ENCODE results near the gene SLC24A4. TPM values are rescaled to one million over a fixed set of nuclear protein-coding genes. Genes with fewer than 3 reads are reported as not detected.

The SLC24A4 gene
- total RNA-seq, 1 experiment from 2014 or later, result not detected

- in situ Hi-C loops (cut with HindIII; ENCODE audit: low pct_unique_long_range_greater_than_20kb, low sequenced_read_pairs), result no loop called here
- no peak for DNase-seq (ENCODE audit: low read depth)
Observed at GRCh38 chr14:92475037-92475436, 152.1 kb downstream of the SLC24A4 start.

- in situ Hi-C loops (cut with HindIII; ENCODE audit: low pct_unique_long_range_greater_than_20kb, low sequenced_read_pairs), result no loop called here
- DNase-seq (ENCODE audit: low read depth), result no peak
Observed at GRCh38 chr14:92475451-92476187, 152.7 kb downstream of the SLC24A4 start.

GRCh38 chr14:92480856-92481255, 157.9 kb downstream of the SLC24A4 start:
- in situ Hi-C loops (cut with HindIII; ENCODE audit: low pct_unique_long_range_greater_than_20kb, low sequenced_read_pairs), result no loop called here
- no peak for DNase-seq (ENCODE audit: low read depth)

- in situ Hi-C loops (cut with HindIII; ENCODE audit: low pct_unique_long_range_greater_than_20kb, low sequenced_read_pairs), result no loop called here
- DNase-seq (ENCODE audit: low read depth), result no peak
Observed at GRCh38 chr14:92481386-92481785, 158.4 kb downstream of the SLC24A4 start.

- no peak for DNase-seq (ENCODE audit: low read depth)
- in situ Hi-C loops (cut with HindIII; ENCODE audit: low pct_unique_long_range_greater_than_20kb, low sequenced_read_pairs), result no loop called here
Observed at GRCh38 chr14:92481811-92482555, 159.0 kb downstream of the SLC24A4 start.

- no peak for DNase-seq (ENCODE audit: low read depth)
- in situ Hi-C loops (cut with HindIII; ENCODE audit: low pct_unique_long_range_greater_than_20kb, low sequenced_read_pairs), result no loop called here
Observed at GRCh38 chr14:92482621-92483319, 159.8 kb downstream of the SLC24A4 start.

- in situ Hi-C loops (cut with HindIII; ENCODE audit: low pct_unique_long_range_greater_than_20kb, low sequenced_read_pairs), result no loop called here
- no peak for DNase-seq (ENCODE audit: low read depth)
Observed at GRCh38 chr14:92484132-92484823, 161.3 kb downstream of the SLC24A4 start.

- in situ Hi-C loops (cut with HindIII; ENCODE audit: low pct_unique_long_range_greater_than_20kb, low sequenced_read_pairs), result no loop called here
- no peak for DNase-seq (ENCODE audit: low read depth)
Observed at GRCh38 chr14:92486881-92487280, 163.9 kb downstream of the SLC24A4 start.

GRCh38 chr14:92487513-92488133, 164.7 kb downstream of the SLC24A4 start:
- in situ Hi-C loops (cut with HindIII; ENCODE audit: low pct_unique_long_range_greater_than_20kb, low sequenced_read_pairs), result no loop called here
- no peak for DNase-seq (ENCODE audit: low read depth)

GRCh38 chr14:92489394-92490238, 166.7 kb downstream of the SLC24A4 start:
- in situ Hi-C loops (cut with HindIII; ENCODE audit: low pct_unique_long_range_greater_than_20kb, low sequenced_read_pairs), result no loop called here
- DNase-seq (ENCODE audit: low read depth), result no peak

- in situ Hi-C loops (cut with HindIII; ENCODE audit: low pct_unique_long_range_greater_than_20kb, low sequenced_read_pairs), result no loop called here
Observed at GRCh38 chr14:92490239-92490959, 167.4 kb downstream of the SLC24A4 start.

GRCh38 chr14:92491782-92492181, 168.8 kb downstream of the SLC24A4 start:
- DNase-seq (ENCODE audit: low read depth), result no peak
- in situ Hi-C loops (cut with HindIII; ENCODE audit: low pct_unique_long_range_greater_than_20kb, low sequenced_read_pairs), result no loop called here

More at GRCh38 chr14:92490239-92490959, 167.4 kb downstream of the SLC24A4 start:
- no peak for DNase-seq (ENCODE audit: low read depth)

GRCh38 chr14:92492258-92492657, 169.3 kb downstream of the SLC24A4 start:
- DNase-seq (ENCODE audit: low read depth), result no peak
- in situ Hi-C loops (cut with HindIII; ENCODE audit: low pct_unique_long_range_greater_than_20kb, low sequenced_read_pairs), result no loop called here

GRCh38 chr14:92493024-92493423, 170.1 kb downstream of the SLC24A4 start:
- no peak for DNase-seq (ENCODE audit: low read depth)
- in situ Hi-C loops (cut with HindIII; ENCODE audit: low pct_unique_long_range_greater_than_20kb, low sequenced_read_pairs), result no loop called here

- no peak for DNase-seq (ENCODE audit: low read depth)
Observed at GRCh38 chr14:92493492-92493891, 170.5 kb downstream of the SLC24A4 start.

GRCh38 chr14:92494512-92494911, 171.5 kb downstream of the SLC24A4 start:
- in situ Hi-C loops (cut with HindIII; ENCODE audit: low pct_unique_long_range_greater_than_20kb, low sequenced_read_pairs), result no loop called here
- no peak for DNase-seq (ENCODE audit: low read depth)

More at GRCh38 chr14:92493492-92493891, 170.5 kb downstream of the SLC24A4 start:
- in situ Hi-C loops (cut with HindIII; ENCODE audit: low pct_unique_long_range_greater_than_20kb, low sequenced_read_pairs), result no loop called here

- in situ Hi-C loops (cut with HindIII; ENCODE audit: low pct_unique_long_range_greater_than_20kb, low sequenced_read_pairs), result no loop called here
- no peak for DNase-seq (ENCODE audit: low read depth)
Observed at GRCh38 chr14:92495027-92495426, 172.1 kb downstream of the SLC24A4 start.

Measured in Caki2 (cell line).